Measurements from ENCODE around the gene SPOCK2. TPM values are rescaled to one million over a fixed set of nuclear protein-coding genes. Genes with fewer than 3 reads are reported as not detected.
"Not testable (repeated sequence)": the region's sequence is repeated elsewhere in the genome, so short reads cannot be mapped to it uniquely, and the experiment has no call there.

SPOCK2 gene
- 48.8 and 53.2 TPM in 2 replicates for total RNA-seq

- no peak for TF ChIP-seq CTCF (IDR thresholded peaks at IDR 0.05; ENCODE audit: insufficient read depth, low read length, poor library complexity, severe bottlenecking)
- Histone ChIP-seq H3K4me3 (ENCODE audit: low read depth, low read length) (peak within 1 kb of the TSS; percentile 55), H3K36me3 (ENCODE audit: control insufficient read depth, insufficient read depth, low read length) (no peaks in the 10 kb centered on the region), H3K27me3 (ENCODE audit: control insufficient read depth, insufficient read depth, low read length) (peaks cover 21% of the 10 kb centered on the region)
- no peak for DNase-seq (ENCODE audit: low read depth)
Observed at GRCh38 chr10:72087969-72088888, at the start of gene SPOCK2. Gene SPOCK2 (minus strand): TSS chr10:72088551. CDS start chr10:72088328, 223 bp downstream.

- no peak for DNase-seq (ENCODE audit: low read depth)
- Histone ChIP-seq H3K4me3 (ENCODE audit: low read depth, low read length) (no peak overlapping the region), H3K36me3 (ENCODE audit: control insufficient read depth, insufficient read depth, low read length) (no peaks in the 10 kb centered on the region), H3K27me3 (ENCODE audit: control insufficient read depth, insufficient read depth, low read length) (no peaks in the 10 kb centered on the region)
- no peak for TF ChIP-seq CTCF (IDR thresholded peaks at IDR 0.05; ENCODE audit: insufficient read depth, low read length, poor library complexity, severe bottlenecking)
Observed at GRCh38 chr10:72137583-72137982, 49.2 kb upstream of the SPOCK2 start.

GRCh38 chr10:72136225-72136624 lies 47.9 kb upstream of the SPOCK2 start:
- not testable (repeated sequence) for H3K36me3 ChIP-seq (ENCODE audit: control insufficient read depth, insufficient read depth, low read length); H3K27me3 ChIP-seq (ENCODE audit: control insufficient read depth, insufficient read depth, low read length); DNase-seq (ENCODE audit: low read depth); H3K4me3 ChIP-seq (ENCODE audit: low read depth, low read length)

- TF ChIP-seq CTCF (IDR thresholded peaks at IDR 0.05; ENCODE audit: insufficient read depth, low read length, poor library complexity, severe bottlenecking): no peak
- H3K4me3 ChIP-seq (ENCODE audit: low read depth, low read length): no peak overlapping the region
- DNase-seq (ENCODE audit: low read depth): no peak
- no peaks in the 10 kb centered on the region for H3K27me3 ChIP-seq (ENCODE audit: control insufficient read depth, insufficient read depth, low read length)
- no peaks in the 10 kb centered on the region for H3K36me3 ChIP-seq (ENCODE audit: control insufficient read depth, insufficient read depth, low read length)
Observed at GRCh38 chr10:72134785-72135767, 46.7 kb upstream of the SPOCK2 start.

- no peak for TF ChIP-seq CTCF (IDR thresholded peaks at IDR 0.05; ENCODE audit: insufficient read depth, low read length, poor library complexity, severe bottlenecking)
- Histone ChIP-seq H3K4me3 (ENCODE audit: low read depth, low read length) (no peak overlapping the region), H3K27me3 (ENCODE audit: control insufficient read depth, insufficient read depth, low read length) (no peaks in the 10 kb centered on the region), H3K36me3 (ENCODE audit: control insufficient read depth, insufficient read depth, low read length) (no peaks in the 10 kb centered on the region)
- peak; percentile 39 for DNase-seq (ENCODE audit: low read depth)
Observed at GRCh38 chr10:72133517-72133916, 45.2 kb upstream of the SPOCK2 start.

- no peaks in the 10 kb centered on the region for H3K27me3 ChIP-seq (ENCODE audit: control insufficient read depth, insufficient read depth, low read length)
- DNase-seq (ENCODE audit: low read depth): no peak
- no peaks in the 10 kb centered on the region for H3K36me3 ChIP-seq (ENCODE audit: control insufficient read depth, insufficient read depth, low read length)
- no peak overlapping the region for H3K4me3 ChIP-seq (ENCODE audit: low read depth, low read length)
- no peak for TF ChIP-seq CTCF (IDR thresholded peaks at IDR 0.05; ENCODE audit: insufficient read depth, low read length, poor library complexity, severe bottlenecking)
Observed at GRCh38 chr10:72132854-72133253, 44.5 kb upstream of the SPOCK2 start.

All from kidney epithelial cell (primary cell).